GM18517 (cell line): ENCODE data around the gene FABP7.

Source experiments
- ATAC-seq: cut with Tn5 transposase; IDR thresholded peaks from one replicate; pipeline ENCODE4 v1.9.1; 2021; ENCODE audit warnings: mild to moderate bottlenecking, moderate library complexity; ENCODE audit not compliant: unreplicated experiment

The FABP7 gene

DNA sequence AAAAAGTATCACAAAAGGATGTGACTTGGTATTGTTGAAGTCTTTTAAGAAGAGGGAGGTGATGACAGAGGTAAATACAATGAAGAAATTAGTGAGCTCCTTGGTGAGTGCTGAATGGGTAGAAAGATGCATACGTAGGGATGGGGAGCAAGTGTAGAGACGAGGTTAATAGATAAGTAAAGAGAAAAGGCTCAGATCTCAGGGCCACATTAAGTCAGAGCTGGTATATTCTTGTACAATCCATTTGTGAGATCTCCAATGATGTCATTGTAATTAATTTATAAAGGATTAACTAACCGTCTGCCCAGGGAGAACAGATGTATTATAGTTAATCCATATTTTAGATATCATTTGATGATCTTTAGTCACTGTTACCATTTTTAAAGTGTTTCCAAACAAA is 52.9 kb downstream of the FABP7 start:
- ATAC-seq: no peak

DNA sequence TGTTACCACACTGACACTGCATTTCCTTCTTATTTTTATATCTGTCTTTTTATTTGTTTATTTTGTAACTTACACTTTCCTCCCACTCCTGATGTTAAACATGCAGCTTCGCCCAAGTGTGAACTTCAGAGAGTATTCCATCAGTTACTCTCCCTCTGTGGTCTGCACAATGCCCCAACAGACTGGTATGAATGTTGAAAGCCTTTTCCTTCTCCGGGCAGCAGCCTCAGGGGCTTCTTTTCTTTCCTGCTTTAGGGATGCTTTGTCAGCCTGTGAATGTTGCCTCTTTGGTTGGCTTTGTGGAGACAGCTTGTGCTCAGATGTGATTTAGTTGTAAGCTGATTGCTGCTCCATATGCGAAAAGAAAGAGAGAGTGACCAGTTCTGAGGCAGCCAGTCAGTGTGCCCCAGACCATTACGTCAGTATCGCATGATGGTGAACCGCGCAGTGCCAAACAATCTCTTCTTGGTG is 53.5 kb downstream of the FABP7 start:
- no peak for ATAC-seq
